GOT3 (cell line): Measurements from ENCODE around the gene ANKRD39.

ENCODE experiments used
- DNase-seq: peaks from one replicate; lab custom pipeline; 2025; ENCODE audit warnings: mixed read lengths; lab: John Stamatoyannopoulos, UW

Gene ANKRD39

DNA sequence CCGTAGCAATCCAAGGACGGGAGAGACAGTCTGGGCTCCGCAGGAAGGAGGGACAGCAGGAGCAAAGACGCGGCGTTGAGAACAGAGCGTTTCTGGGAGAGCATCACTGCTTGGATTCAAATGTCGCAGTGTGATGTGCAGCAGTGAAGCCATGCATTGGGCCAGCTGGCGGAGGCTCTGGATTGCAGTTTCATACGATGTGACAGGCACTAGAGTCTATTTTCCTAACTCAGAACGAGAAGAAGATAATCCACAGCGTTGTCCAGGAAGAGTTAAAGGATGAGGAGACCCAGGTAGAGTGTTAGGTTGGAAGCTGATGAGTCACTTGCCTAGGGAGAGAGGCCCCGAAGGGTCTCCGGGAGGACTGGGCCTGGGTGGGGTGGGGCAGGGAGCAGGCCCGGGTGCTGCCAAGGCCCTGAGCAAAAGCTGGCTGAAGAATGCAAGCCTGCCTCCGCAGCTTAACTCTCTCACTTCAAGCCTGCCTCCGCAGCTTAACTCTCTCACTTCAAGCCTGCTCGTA, 29.7 kb upstream of the ANKRD39 start:
- no peak for DNase-seq

DNA sequence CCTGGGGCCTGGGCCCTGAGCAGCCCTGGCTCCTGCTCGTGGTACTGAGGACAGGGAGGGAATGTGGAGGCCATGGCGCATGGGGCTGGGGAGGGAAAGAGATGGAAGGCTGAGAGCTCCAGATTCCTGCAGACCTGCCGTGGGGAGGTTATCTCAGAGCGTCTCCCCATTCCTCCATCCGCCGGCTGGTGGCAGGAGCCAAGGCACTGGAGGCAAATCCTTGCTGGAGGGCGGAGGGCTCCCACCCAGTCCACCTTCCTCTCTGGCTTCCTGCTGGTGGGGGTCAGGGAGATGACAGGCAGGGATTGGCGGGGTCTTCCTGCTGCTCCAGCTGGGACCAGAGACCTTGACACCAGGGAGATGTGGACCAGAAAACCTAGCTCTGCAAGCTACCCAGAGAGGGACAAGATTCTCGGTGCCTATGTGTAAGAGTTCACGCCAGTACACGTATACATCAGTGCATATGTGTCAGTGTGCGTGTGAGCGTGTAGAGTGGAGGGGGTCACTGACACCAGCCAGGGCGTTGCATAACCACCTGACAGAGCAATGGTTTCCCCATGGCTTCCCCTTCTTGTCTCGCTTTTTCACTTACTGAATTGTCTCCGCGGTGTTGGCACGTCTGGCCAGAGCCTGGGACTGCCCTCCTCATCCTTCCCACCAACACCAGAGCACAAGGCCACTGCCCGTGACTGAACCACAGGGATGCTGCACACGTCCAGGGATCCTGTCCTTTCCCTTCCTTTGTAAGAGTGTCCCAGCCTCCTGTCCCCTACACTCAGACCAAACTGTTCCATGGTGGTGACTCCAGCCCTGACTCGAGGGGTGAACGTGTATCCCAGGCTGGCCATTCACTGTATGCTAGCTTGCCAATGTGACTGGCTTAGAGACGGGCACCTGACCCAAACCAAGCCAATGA, 27.9 kb upstream of the ANKRD39 start:
- no peak for DNase-seq

DNA sequence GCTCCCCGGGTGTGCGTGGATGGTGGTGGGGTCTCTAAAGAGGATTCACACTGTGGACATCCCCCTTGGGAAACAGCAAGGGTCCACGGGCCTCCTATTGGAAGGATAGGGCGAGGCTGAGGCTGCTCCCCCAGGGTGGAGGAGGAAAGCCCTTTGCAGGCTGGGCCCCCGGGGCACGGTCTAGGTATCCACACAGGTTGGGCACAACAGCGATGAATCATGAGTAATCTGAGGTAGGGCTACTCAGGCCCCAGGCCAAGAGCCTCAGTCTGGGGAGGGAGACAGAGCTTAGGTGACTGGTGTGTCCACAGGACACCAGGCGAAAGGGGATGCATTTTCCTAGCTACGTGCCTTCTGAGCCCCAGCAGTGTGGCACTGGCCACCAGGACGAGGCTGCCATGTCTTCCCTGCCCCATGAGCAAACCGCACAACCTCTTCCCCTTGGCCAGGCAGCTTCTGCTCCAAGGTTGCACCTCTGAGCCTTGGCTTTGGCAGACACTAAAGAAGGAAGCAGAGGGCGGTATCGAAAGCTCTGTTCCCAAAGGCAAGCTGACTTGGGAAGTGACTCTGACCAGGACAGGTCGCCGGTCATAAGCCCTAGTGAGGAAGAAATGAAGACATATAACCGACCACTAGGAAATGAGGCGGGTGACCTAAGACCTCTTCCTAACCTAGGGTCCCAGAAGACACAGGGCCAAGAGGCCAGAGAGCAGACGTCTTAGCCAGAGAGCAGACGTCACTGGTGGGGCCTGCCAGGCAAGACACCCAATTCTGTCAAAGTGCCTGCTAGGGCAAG, 26.7 kb upstream of the ANKRD39 start:
- DNase-seq = no peak

DNA sequence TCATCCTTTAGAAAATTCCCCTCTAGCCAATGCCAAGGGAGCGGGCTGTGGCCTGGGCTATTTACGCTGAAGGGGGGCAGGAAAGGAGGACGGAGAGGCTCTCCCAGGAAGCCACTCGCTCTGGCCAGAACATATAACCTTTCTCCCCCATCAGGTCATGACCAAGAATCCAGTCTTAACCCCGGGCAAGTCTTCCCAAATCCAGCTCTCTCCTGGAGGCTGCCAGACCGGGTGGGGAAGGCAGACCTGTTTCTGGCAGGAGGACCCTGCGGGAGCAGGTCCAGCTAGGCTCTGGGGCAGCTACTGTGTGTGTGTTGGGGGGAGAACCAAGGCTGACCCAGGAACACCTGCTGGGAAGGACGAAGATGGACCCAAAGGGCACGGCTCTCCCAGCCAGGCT, 25.5 kb upstream of the ANKRD39 start:
- no peak for DNase-seq

DNA sequence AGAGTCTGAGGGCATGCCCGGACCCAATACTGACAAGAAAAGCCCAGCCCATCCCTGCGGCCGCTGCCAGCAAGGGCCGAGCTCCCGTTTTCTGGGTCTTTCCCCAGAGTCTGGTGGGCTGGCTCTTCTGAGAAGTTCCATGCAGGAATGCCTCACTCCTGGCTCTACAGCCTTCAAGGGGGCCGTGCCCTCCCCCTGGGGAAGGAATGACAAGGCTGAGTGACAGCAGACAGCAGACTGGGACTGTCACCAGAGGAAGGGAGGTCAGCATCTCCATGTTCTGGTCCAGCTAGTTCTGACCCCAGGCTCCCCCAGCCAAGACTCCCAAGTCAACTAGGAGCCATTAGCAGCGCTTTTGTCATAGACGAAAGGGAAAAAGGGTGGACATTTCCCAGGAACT, 25.1 kb upstream of the ANKRD39 start:
- no peak for DNase-seq

DNA sequence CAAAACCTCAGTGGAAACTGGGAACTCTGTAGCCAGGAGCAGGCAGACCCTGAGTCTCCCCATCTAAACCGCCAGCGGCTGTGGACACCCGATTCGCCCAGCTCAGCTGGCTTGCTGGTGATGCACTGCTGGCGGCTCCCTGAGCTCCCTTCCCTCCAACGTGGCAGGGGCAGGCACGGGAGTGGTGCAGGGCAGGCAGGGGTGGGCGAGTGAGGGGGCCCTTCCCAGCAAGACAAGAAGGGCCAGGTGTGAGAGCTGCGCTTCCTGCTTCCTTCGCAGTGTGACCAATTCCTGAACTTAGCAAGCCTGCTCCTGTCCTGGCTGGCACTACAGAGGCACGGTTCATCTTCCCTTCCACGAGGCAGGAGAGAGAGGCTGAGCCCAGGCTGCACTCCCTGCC, 24.4 kb upstream of the ANKRD39 start:
- no peak for DNase-seq

DNA sequence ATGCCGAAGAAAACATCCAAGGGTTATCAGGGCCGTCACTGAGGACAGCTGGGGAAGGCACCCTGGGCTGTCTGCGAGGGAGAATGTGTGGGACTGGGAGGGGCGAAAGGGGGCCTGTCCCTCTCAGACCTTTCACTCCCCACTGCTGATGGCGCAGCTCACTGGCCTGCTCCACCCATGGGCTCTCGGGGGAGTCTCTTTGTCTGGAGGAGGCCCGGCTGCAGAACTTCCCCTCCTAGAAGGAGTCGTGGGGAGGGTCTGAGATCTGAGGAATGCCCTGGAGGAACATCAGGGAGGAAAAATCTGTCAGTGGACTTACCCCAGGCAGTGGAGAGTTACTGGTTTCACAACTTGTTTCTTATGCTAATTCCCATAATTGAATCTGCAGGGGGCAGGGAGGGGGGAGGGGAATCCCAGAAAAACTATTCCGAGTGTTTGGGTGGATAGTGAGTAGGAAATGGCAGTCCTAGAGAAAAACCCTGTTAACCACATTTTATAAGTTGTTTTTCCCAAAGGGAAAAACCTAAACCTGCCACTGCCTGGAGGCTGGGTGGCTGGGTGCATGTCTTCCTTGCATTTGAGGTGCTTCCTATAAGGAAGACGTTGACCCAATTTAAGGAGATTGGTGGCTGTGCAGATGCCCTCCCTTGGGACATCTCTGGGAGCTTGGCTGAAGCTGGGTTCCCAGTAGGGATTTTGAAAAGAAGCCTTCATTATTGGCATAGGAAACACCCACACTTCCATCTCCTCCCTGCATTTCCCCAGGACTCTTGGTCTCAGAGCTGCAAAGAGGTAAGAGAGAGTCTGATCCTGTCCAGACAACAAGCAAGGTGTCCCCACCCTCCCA, 23.8 kb upstream of the ANKRD39 start:
- no peak for DNase-seq

DNA sequence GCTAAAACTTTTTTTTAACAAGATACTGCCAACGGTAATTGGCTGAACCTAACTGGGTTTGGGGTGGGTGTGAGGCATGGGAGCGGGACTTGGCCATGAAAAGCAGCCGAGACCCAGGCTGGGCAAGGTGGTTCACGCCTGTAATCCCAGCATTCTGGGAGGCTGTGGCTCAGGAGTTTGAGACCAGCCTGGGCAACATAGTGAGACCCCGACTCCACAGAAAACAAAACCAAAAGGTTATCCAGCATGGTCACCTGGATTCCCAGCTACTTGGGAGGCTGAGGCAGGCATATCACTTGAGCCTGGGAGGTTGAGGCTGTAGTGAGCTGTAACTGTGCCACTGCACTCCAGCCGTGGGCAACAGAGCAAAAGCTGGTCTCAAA, 23.1 kb upstream of the ANKRD39 start:
- no peak for DNase-seq

DNA sequence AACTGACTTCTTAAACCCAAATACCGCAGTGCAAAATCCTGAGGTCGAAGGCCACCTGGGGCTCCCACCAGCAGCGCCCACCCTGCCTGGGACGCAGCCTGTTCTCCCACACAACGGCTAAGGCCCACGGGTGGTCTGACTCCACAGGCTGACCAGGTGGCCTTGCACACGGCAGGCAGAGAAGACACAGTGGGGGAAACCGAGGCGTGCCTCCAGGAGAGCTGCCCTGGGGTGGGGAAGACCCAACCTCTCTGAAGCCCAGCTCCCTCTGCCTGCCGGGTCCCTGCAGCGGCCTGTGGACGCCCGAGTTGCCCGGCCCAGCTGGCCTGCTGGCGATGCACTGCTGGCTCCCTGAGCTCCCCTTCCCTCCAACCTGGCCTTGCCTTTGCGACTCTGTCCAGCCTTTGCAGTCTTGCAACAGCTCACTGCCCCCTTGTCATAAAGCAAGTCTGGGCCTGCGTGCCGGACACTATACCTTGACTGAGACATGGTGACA, 21.8 kb upstream of the ANKRD39 start:
- DNase-seq = no peak

DNA sequence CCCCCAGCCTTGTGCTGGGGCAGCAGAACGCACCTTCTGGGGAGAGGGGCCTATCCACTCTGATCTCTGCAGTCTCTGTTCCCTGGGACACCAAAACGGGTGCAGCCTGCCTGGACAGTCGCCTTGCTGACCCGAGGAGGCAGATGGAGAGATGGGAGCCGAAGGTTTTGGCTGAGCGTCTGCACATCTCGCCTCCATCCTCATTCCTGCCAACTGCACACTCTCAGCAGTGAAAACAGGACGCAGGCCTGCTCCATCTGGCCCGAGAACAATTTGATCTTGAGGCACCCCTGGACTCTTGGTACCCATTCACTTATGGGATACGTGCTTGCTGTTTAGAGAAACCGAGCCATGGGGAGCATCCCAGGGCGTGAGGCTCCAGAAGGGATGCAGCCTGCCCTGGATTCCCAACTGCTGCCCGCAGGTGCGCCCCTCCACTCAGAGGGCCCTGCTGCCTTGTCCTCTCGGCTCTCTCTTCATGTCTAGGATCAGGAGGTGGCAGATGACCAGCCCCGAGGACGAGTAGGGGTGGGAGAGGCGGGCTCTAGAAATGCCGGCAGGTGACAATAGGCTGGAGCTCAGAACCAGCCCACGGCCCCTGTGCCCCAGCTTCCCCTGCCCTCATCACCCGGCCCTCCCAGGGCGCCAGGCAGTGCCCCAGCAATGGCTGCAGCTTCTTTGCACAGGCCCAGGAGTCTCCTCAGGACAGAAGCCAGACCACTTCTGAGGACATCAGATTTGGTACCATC, 21.2 kb upstream of the ANKRD39 start:
- DNase-seq = no peak

DNA sequence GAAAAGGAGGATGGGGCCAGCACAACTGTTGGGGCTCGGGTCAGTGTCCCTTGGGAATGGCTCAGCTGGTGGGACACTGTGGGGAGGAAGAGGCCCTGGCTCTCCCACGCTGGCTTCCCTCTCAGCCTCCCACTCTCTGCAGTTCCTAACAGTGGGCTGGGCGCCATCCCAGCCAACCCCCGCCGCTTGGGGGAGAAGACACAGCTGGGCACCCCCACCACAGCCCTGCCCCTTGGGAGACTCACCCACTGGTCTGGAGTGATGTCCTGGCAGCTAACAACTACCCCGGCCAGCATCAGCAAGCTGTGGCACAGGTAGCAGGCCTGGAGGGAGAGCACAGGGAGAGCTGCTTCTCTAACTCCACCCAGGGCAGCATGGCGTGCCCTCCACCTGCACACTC, 20.4 kb upstream of the ANKRD39 start:
- no peak for DNase-seq

DNA sequence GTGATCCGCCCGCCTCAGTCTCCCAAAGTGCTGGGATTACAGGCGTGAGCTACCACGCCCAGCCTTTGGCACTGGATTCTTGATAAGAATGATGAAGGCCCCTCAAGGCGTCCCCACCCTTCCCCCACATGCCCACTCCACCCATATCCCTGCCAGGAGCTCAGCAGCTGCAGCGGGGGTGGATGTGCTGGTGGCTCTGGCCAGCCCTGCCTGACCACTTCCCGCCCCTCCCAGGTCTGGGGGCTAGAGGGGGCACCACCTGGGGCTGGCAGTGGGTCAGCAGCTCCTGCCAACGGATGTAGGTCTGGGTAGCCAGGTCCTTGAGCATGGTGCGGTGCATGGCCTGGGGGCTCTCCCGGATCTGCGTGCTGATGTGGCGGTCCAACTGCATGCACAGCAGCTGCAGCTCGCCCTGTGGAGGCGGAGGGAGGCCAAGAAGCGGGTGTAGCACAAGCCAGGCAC, 19.8 kb upstream of the ANKRD39 start:
- no peak for DNase-seq

DNA sequence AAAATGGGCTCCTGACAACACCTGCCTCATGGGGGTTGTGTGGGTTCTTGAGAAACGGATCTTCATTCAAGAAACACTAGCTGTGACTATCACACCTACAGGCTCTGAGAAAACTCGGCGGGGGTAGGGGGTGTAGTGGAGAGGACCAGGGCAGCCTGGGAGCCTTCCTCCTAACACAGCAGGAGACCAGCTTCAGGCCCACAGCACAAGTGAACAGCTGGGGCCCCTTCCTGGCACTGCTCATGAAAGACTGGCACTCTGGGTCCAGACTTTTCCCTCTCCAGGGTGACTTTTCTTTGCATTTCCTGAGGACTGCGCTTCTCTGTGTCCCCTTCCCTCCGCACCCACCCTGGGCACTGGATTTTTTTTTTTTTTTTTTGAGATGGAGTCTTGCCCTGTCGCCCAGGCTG, 19.2 kb upstream of the ANKRD39 start:
- DNase-seq = no peak

DNA sequence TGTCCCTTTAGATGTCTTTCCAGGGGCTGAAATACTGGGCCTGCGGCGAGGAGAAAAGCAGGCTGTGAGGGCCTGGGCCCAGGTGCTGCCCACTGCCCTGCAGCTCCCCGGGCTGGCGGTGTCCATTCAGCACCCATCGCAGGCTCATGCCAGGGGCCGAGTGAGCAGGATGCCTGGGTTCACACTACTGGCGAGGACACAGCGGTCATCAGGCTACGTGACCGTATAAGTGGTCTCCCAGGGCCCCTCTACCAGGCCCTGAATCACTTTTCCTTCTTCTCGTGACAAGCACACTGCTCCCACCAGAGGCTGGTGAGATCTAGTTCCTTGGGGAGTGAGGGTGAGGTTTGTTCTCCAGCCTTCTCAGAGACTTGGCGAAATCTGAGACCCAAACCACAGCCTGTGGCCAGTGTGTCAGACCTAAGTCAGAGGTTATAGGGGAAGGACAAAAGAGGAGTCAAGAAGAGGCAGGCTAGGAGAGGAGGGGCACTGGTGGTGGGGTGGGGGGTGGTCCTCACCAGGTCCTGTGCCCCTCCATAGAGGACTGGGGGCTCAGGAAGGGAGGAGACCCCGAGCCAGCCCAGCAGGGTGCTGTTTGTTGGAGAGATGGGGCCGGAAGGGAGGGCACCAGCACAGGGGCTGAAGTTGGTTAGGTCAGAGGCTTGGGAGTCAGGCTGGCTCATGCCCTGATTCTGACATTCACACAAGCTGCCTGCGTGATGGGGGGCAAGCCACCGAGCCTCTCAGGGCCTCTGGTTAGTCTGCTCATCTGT, 18.6 kb upstream of the ANKRD39 start:
- DNase-seq = peak; percentile 46

DNA sequence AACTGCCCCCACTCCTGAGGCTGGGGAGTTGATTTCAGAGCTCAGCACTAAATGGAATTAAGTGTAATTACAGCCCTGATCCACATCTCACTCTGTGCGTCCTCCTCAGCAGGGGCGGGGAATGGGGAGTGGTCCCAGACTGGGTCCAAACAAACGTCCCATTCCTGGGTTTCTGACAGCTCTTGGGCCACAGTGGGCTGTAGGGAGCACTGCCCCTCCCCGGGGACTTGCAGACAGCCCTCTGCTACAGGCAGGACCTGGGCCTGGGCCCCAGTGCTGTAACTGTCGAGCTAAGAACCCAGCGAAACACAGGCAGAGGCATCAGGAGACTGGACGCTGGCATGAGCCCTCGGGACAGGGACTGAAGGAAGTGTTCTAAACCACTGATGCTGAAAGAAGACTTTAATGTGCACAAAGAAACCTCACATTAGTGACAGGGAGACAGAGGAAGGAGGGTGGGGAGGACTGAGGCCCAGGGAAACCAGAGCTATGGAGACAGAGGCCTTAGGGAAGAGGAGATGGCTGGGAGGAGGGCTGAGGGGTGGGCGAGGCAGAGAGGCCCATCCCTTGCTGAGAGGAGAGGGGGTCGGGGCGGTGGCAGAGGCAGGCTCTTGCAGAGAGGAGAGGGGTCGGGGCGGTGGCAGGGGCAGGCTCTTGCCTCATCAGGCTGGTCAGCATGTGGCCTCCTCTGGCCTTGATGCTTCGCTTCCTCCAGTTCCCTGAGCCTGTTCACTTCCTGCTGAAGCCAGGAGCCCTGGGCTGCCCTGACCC, 17.9 kb upstream of the ANKRD39 start:
- DNase-seq = no peak

DNA sequence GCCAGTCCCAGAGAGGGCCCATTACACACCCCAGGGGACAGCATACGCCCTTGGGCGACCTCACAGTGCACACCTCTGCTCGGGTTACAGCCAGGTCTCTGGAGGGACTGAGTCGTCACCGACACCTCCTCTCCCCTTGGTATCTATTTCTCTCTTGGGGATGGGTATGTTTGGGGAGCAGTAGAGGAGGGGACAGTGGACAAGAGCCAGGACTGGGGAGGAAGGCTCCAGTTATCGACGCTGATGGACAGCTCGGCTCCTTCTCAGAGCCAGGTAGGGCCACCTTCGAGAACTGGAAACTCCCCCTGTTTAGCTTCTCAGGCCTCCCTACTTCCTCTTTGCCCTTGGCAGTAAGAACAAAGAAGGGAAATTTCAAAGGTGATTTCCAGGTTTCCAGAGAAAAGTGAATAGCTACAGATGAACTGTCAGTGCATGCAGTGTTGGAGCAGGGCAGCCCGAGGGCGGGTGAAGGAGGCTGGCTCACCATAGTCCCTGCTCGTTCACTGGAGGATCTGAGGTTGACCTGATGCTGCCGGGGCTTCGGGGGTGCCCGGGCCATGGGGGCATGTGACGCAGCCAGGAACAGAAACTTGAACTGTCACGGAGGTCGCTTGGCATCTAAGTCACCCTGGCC, 16.5 kb upstream of the ANKRD39 start:
- DNase-seq = no peak

DNA sequence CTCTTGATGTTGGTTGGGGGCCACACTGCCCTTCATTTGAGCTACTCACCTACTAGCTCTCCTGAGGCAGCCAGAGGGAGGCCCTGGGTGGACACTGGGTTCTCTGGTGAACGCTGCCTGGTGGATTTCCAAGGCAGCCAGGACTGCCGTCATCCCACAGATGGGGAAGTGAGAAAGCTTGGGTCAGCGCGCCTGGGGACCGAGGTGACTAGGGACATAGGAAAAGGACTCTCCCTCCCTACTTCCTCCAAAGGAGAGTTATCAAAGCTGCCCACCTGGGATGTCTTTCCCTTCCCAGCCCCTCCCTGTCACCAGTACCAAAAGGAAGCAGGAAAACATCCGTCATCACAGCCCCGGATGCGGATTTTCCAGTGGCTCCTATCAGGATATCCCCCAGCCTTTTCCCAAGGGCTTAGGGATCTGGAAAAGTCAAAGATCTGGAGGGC, 15.9 kb upstream of the ANKRD39 start:
- DNase-seq = no peak

DNA sequence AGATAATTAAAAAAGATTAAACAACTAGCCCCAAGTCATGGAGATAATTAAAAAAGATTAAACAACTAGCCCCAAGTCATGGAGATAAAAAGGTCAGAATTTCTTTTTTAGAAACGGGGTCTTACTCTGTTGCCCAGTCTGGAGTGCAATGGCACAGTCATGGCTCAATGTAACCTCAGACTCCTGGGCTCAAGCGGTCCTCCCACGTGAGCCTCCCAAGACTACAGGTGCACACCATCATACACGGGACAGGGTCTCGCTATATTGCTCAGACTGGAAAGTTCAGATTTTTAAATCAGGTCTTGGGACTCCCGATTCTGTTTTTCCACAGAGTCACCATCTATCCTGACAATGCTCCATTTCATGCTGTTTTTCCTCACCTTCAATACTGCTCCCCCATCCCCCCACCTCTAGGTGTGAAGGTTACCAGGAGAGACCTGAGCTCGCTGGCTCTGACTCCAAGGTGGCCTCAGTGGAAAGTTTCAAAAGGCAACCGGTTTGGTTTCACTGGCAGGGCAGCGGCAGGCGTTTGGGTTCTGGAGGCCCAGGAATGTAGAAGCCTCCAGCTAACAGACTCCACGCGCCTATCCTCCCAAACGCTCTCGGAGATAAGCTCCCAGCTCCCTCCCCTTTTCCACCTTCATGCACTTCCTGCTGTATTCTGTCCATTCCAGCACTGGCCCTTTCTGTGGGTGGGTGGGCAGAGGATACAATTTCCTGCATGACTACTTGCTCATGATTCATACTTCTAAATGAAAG, 15.0 kb upstream of the ANKRD39 start:
- no peak for DNase-seq
